Upper lobe of left lung (tissue), 6 donors: ENCODE measurements around the gene CUBN. TPM values are rescaled to one million over a fixed set of nuclear protein-coding genes. Genes with fewer than 3 reads are reported as not detected.

Experiments
- ATAC-seq, 2 donors: fragments of 200-7000 bp; cut with Tn5 transposase; one replicate each; pipeline ENCODE4 v1.9.1; 2022; ENCODE audit warnings: mild to moderate bottlenecking in 2 of 2, moderate library complexity in 2 of 2; ENCODE audit not compliant: low FRiP score in 2 of 2
- DNase-seq, 2 donors: peaks; one replicate each; pipeline ENCODE4 v3.0.0-alpha.2; 2019 to 2020
- H3K27ac ChIP-seq, 4 donors: fragments of 200-600 bp; sonication (generic); one replicate each; pipeline ENCODE4 v1.5.1; 2016 to 2019
- H3K27me3 ChIP-seq, 4 donors: fragments of 200-600 bp; sonication (generic); one replicate each; pipeline ENCODE4 v1.5.1; 2017 to 2019
- H3K36me3 ChIP-seq, 4 donors: fragments of 200-600 bp; sonication (generic); one replicate each; pipeline ENCODE4 v1.5.1; 2016 to 2019
- H3K4me1 ChIP-seq, 4 donors: fragments of 200-600 bp; sonication (generic); one replicate each; pipeline ENCODE4 v1.5.1; 2018 to 2019
- H3K4me3 ChIP-seq, 4 donors: fragments of 200-600 bp; sonication (generic); one replicate each; pipeline ENCODE4 v1.5.1; 2017 to 2019; ENCODE audit warnings: mild to moderate bottlenecking in 2 of 4, moderate library complexity in 1 of 4
- H3K9me3 ChIP-seq, 4 donors: fragments of 200-600 bp; sonication (generic); one replicate each; pipeline ENCODE4 v1.5.1; 2018 to 2019
- EP300 ChIP-seq, 4 donors: sonication (generic); formaldehyde crosslinking; IDR thresholded peaks; one replicate each; pipeline ENCODE4 v1.5.1; 2017; ENCODE audit warnings: antibody characterized with exemption in 4 of 4, control low read depth in 2 of 4
- POLR2A ChIP-seq, 4 donors: fragments of 450-650 bp; IDR thresholded peaks; one replicate each; pipeline ENCODE4 v1.5.1; 2016 to 2017; ENCODE audit warnings: antibody characterized with exemption in 4 of 4, mild to moderate bottlenecking in 2 of 4
- POLR2AphosphoS5 ChIP-seq, 2 donors: sonication (generic); formaldehyde crosslinking; IDR thresholded peaks; one replicate each; pipeline ENCODE4 v1.5.1; 2017; ENCODE audit warnings: antibody characterized with exemption in 2 of 2
- WGBS, 2 donors: methylation state at CpG; one replicate each; pipeline ENCODE4 v1.1.5; 2017 to 2018; 5-methylcytosine and 5-hydroxymethylcytosine counted together
- total RNA-seq, 6 donors: library from RNA; depleted of rRNA in 4 of 6; stranded (reverse); fragments of >200 nt in 4 of 6; gene quantifications; one replicate each; pipeline versions ENCODE4 v1.1.0 to v1.2.1, GENCODE V29; 2016 to 2021
- TF ChIP-seq, protein P1 (sequence below), 6 experiments: fragments of 450-650 bp in 4 of 6; fragments of 200-600 bp in 2 of 6; sonication (generic) in 2 of 6; IDR thresholded peaks; one replicate each; pipeline ENCODE4 v1.5.1; 2016 to 2019; ENCODE audit warnings: antibody characterized with exemption in 6 of 6
- donor health status: DM: no; HTN: no; CAD: no; lungs with moderate emphysema.
- donor health status: DM: no; HTN: yes; CAD: no; lungs with severe emphysema.

The CUBN gene
- total RNA-seq, 6 donors from 2014 or later, result 1.0 to 9.4 (median 5.3) TPM

DNA sequence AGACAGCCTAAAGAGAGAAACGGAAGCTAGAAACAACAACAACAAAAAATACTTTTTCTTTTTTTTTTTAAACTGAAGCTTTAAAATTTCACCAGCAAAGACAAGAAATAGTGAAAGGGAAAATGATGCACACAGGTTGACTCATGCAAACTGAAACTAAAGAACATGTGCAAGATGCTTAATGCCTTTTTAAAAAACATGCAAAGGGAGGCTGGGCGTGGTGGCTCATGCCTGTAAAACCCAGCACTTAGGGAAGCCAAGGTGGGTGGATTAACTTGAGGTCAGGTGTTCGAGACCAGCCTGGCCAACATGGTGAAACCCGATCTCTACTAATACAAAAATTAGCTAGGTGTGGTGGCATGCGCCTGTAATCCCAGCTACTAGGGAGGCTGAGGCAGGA is 15.1 kb upstream of the CUBN start:
- DNase-seq (no peak), ATAC-seq (no peak)
- Histone ChIP-seq H3K9me3 (no peaks in the 10 kb centered on the region), H3K4me1 (no peaks in the 10 kb centered on the region), H3K27me3 (no peaks in the 10 kb centered on the region), H3K36me3 (no peaks in the 10 kb centered on the region), H3K27ac (no peak overlapping the region), H3K4me3 (no peak overlapping the region)
- WGBS, 2 donors, result 80 to 89% methylated on average over 5 of the region's 5 CpGs
- no peak for TF ChIP-seq POLR2A (IDR thresholded peaks at IDR 0.05)
- TF ChIP-seq, protein P1, sequence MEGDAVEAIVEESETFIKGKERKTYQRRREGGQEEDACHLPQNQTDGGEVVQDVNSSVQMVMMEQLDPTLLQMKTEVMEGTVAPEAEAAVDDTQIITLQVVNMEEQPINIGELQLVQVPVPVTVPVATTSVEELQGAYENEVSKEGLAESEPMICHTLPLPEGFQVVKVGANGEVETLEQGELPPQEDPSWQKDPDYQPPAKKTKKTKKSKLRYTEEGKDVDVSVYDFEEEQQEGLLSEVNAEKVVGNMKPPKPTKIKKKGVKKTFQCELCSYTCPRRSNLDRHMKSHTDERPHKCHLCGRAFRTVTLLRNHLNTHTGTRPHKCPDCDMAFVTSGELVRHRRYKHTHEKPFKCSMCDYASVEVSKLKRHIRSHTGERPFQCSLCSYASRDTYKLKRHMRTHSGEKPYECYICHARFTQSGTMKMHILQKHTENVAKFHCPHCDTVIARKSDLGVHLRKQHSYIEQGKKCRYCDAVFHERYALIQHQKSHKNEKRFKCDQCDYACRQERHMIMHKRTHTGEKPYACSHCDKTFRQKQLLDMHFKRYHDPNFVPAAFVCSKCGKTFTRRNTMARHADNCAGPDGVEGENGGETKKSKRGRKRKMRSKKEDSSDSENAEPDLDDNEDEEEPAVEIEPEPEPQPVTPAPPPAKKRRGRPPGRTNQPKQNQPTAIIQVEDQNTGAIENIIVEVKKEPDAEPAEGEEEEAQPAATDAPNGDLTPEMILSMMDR (IDR thresholded peaks at IDR 0.05), result no peak
- no peak for TF ChIP-seq POLR2AphosphoS5 (IDR thresholded peaks at IDR 0.05)

DNA sequence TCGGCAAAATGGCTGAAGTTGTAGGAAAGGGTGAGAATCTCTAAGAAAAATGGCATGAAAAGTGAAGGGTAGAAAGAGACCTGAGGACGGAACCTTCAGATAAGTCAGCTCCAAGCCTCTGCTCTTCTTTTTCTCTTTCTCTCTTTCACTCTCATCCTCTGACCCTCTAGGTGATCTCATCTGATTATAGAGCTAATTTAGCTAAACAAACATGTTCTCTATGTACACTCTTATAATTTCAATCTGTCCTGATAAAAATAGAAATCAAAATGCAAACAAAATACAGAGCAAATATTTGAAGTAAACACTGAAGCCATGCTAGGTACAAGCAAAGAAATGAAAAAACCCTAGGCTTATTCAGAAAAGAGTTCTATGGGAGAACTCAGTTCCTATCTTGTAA is 14.4 kb upstream of the CUBN start:
- H3K4me3 ChIP-seq, result no peak overlapping the region
- H3K27me3 ChIP-seq, result no peaks in the 10 kb centered on the region
- H3K27ac ChIP-seq, result no peak overlapping the region
- no peaks in the 10 kb centered on the region for H3K9me3 ChIP-seq
- TF ChIP-seq EP300 (IDR thresholded peaks at IDR 0.05), result no peak
- no peak for TF ChIP-seq POLR2AphosphoS5 (IDR thresholded peaks at IDR 0.05)
- TF ChIP-seq, protein P1 (IDR thresholded peaks at IDR 0.05), result no peak
- no peak for TF ChIP-seq POLR2A (IDR thresholded peaks at IDR 0.05)
- 91 to 98% methylated on average over 2 of the region's 2 CpGs for WGBS, 2 donors
- H3K36me3 ChIP-seq, result no peaks in the 10 kb centered on the region
- ATAC-seq, result no peak
- H3K4me1 ChIP-seq, result no peaks in the 10 kb centered on the region
- DNase-seq, result no peak

DNA sequence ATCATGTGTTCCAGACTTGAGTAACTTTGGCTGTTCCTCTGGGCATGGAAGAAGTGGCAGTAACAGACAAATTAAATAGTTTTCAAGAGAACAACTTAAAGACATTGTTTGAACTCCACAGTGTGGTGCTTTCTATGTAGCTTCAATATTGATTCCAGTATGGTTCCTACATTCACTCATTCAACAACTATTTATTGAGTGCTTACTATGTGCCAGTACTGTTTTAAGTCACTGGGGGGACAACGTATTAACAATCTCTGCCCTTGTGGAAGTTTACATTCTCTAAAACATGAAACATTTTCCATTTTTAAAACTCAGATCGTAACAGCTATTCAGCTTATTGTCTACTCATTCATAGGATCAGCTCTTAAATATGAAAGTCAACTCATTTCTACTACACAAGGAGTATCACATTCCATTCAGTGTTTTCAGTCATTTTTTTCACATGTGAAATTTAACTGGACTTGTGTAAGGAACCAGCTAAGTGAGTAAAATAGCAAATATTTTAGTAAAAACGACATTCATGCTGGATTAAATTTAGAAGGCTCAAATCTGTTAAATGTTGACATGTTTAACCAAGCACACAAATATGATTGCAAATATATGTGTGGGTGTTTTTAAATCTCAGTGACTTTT is 13.6 kb upstream of the CUBN start:
- H3K27ac ChIP-seq, result no peak overlapping the region
- TF ChIP-seq POLR2AphosphoS5 (IDR thresholded peaks at IDR 0.05) (no peak), EP300 (IDR thresholded peaks at IDR 0.05) (no peak), POLR2A (IDR thresholded peaks at IDR 0.05) (no peak)
- TF ChIP-seq, protein P1 (IDR thresholded peaks at IDR 0.05), result no peak

DNA sequence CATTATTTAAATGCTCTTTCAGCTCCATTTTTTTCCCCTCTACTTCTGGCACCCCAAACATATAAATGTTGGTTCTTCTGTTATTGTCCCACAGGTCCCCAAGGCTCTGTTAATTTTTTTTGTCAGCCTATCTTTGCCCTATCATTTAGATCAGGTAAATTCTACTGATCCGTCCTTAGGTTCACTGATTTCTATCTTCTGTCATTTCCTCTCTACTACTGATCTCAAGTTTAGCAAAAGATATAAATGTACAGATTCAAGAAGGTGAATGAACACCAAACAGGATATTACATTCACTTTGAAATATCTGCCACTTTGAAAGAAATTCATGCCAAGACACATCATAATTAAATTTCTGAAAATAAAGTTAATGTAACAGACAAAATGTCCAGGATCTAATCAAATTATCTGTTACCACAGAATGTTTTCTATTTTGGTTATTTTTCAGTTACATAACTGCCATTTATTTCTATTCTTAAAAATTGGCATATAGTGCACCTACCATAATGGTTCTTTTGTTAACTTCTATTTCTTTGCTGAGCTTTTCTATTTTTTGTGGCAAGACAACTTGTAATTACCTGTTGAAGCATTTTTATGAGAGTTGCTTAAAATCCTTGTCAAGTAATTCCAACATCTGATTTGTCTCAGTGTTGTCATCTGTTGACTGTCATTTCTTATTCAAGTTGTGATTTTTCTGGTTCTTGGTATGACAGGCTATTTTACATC is 12.1 kb upstream of the CUBN start:
- WGBS, 2 donors, result 58 to 81% methylated on average over 1 of the region's 1 CpG
- no peak for ATAC-seq

More for the DNA sequence above, 13.6 kb upstream of the CUBN start:
- no peak for ATAC-seq
- no peak for DNase-seq
- Histone ChIP-seq H3K36me3 (no peaks in the 10 kb centered on the region), H3K4me1 (no peaks in the 10 kb centered on the region), H3K9me3 (no peaks in the 10 kb centered on the region), H3K27me3 (no peaks in the 10 kb centered on the region), H3K4me3 (no peak overlapping the region)
- WGBS, 2 donors, result 77 to 85% methylated on average over 3 of the region's 3 CpGs

More for the DNA sequence above, 12.1 kb upstream of the CUBN start:
- no peak for DNase-seq
- no peak overlapping the region for H3K4me3 ChIP-seq
- no peaks in the 10 kb centered on the region for H3K36me3 ChIP-seq
- H3K27ac ChIP-seq, result no peak overlapping the region
- no peak for TF ChIP-seq POLR2A (IDR thresholded peaks at IDR 0.05)
- no peak for TF ChIP-seq POLR2AphosphoS5 (IDR thresholded peaks at IDR 0.05)
- no peak for TF ChIP-seq EP300 (IDR thresholded peaks at IDR 0.05)
- TF ChIP-seq, protein P1 (IDR thresholded peaks at IDR 0.05), result no peak
- no peaks in the 10 kb centered on the region for H3K4me1 ChIP-seq
- H3K27me3 ChIP-seq, result no peaks in the 10 kb centered on the region
- no peaks in the 10 kb centered on the region for H3K9me3 ChIP-seq
